Activated naive CD8-positive, alpha-beta T cell (primary cell): ENCODE data around the gene PP2D1.
"Not testable (repeated sequence)": the region's sequence is repeated elsewhere in the genome, so short reads cannot be mapped to it uniquely, and the experiment has no call there.

ENCODE experiments used
- H3K27ac Mint-ChIP-seq: one replicate; pipeline ENCODE4 v1.8.0; 2021; ENCODE audit warnings: mixed read lengths
- H3K27me3 Mint-ChIP-seq: one replicate; pipeline ENCODE4 v1.8.0; 2021; ENCODE audit warnings: mixed read lengths
- H3K36me3 Mint-ChIP-seq: one replicate; pipeline ENCODE4 v1.8.0; 2021; ENCODE audit warnings: mixed read lengths
- H3K4me1 Mint-ChIP-seq: one replicate; pipeline ENCODE4 v1.8.0; 2021; ENCODE audit warnings: low read depth, mixed read lengths
- H3K4me3 Mint-ChIP-seq: one replicate; pipeline ENCODE4 v1.8.0; 2021; ENCODE audit warnings: mild to moderate bottlenecking, mixed read lengths
- H3K9me3 Mint-ChIP-seq: one replicate; pipeline ENCODE4 v1.8.0; 2021; ENCODE audit warnings: low read depth, mixed read lengths

Gene PP2D1

GRCh38 chr3:19960696-19961095 lies 51.4 kb downstream of the PP2D1 start:
- peaks cover 78% of the 10 kb centered on the region for H3K4me1 Mint-ChIP-seq
- H3K27me3 Mint-ChIP-seq = no peaks in the 10 kb centered on the region
- H3K27ac Mint-ChIP-seq = peak overlapping the region; percentile 46
- peaks cover 8% of the 10 kb centered on the region for H3K36me3 Mint-ChIP-seq
- H3K9me3 Mint-ChIP-seq = no peaks in the 10 kb centered on the region
- no peak overlapping the region for H3K4me3 Mint-ChIP-seq

- no peaks in the 10 kb centered on the region for H3K27me3 Mint-ChIP-seq
- H3K27ac Mint-ChIP-seq = no peak overlapping the region
- peaks cover 9% of the 10 kb centered on the region for H3K36me3 Mint-ChIP-seq
- peaks cover 80% of the 10 kb centered on the region for H3K4me1 Mint-ChIP-seq
- H3K4me3 Mint-ChIP-seq = no peak overlapping the region
- no peaks in the 10 kb centered on the region for H3K9me3 Mint-ChIP-seq
Observed at GRCh38 chr3:19959505-19959904, 52.6 kb downstream of the PP2D1 start.

GRCh38 chr3:19957354-19957753 lies 54.7 kb downstream of the PP2D1 start:
- not testable (repeated sequence) for H3K9me3 Mint-ChIP-seq, H3K4me3 Mint-ChIP-seq, H3K27ac Mint-ChIP-seq, H3K27me3 Mint-ChIP-seq, H3K36me3 Mint-ChIP-seq
- peaks cover 73% of the 10 kb centered on the region for H3K4me1 Mint-ChIP-seq

GRCh38 chr3:19954676-19955075 lies 57.4 kb downstream of the PP2D1 start:
- H3K27ac Mint-ChIP-seq = no peak overlapping the region
- peaks cover 70% of the 10 kb centered on the region for H3K4me1 Mint-ChIP-seq

GRCh38 chr3:19950316-19950715 lies 61.7 kb downstream of the PP2D1 start:
- Mint-ChIP-seq H3K4me1 (peaks cover 66% of the 10 kb centered on the region), H3K27ac (no peak overlapping the region), H3K9me3 (no peaks in the 10 kb centered on the region), H3K36me3 (peaks cover 5% of the 10 kb centered on the region), H3K4me3 (no peak overlapping the region), H3K27me3 (no peaks in the 10 kb centered on the region)

More at GRCh38 chr3:19954676-19955075, 57.4 kb downstream of the PP2D1 start:
- Mint-ChIP-seq H3K9me3 (no peaks in the 10 kb centered on the region), H3K4me3 (no peak overlapping the region), H3K27me3 (no peaks in the 10 kb centered on the region), H3K36me3 (peaks cover 7% of the 10 kb centered on the region)

GRCh38 chr3:19948226-19948591 lies 63.9 kb downstream of the PP2D1 start:
- H3K36me3 Mint-ChIP-seq = peaks cover 3% of the 10 kb centered on the region
- peak overlapping the region; percentile 98 for H3K27ac Mint-ChIP-seq
- no peaks in the 10 kb centered on the region for H3K9me3 Mint-ChIP-seq
- H3K4me1 Mint-ChIP-seq = peaks cover 60% of the 10 kb centered on the region
- no peaks in the 10 kb centered on the region for H3K27me3 Mint-ChIP-seq
- H3K4me3 Mint-ChIP-seq = peak overlapping the region; percentile 95

GRCh38 chr3:19947549-19948225 lies 64.4 kb downstream of the PP2D1 start:
- Mint-ChIP-seq H3K36me3 (peaks cover 3% of the 10 kb centered on the region), H3K4me1 (peaks cover 55% of the 10 kb centered on the region), H3K9me3 (no peaks in the 10 kb centered on the region), H3K27me3 (no peaks in the 10 kb centered on the region), H3K27ac (peak overlapping the region; percentile 98), H3K4me3 (peak overlapping the region; percentile 95)

- Mint-ChIP-seq H3K4me3 (peak within 1 kb of the TSS; percentile 95), H3K27me3 (no peaks in the 10 kb centered on the region), H3K9me3 (no peaks in the 10 kb centered on the region), H3K27ac (peak within 1 kb of the TSS; percentile 98), H3K36me3 (peaks cover 3% of the 10 kb centered on the region), H3K4me1 (peaks cover 50% of the 10 kb centered on the region)
Observed at GRCh38 chr3:19946832-19947548, 65.1 kb downstream of the PP2D1 start, which contains the start of gene RAB5A. TSS of gene RAB5A (plus strand) at chr3:19947097. CDS start at chr3:19950899, 3,802 bp downstream.

GRCh38 chr3:19945969-19946831 lies 65.9 kb downstream of the PP2D1 start:
- Mint-ChIP-seq H3K9me3 (no peaks in the 10 kb centered on the region), H3K27me3 (no peaks in the 10 kb centered on the region), H3K36me3 (peaks cover 3% of the 10 kb centered on the region)

GRCh38 chr3:19945534-19945933 lies 66.5 kb downstream of the PP2D1 start:
- no peaks in the 10 kb centered on the region for H3K36me3 Mint-ChIP-seq
- H3K27ac Mint-ChIP-seq = peak overlapping the region; percentile 98
- peak overlapping the region; percentile 95 for H3K4me3 Mint-ChIP-seq
- peaks cover 37% of the 10 kb centered on the region for H3K4me1 Mint-ChIP-seq
- no peaks in the 10 kb centered on the region for H3K27me3 Mint-ChIP-seq
- no peaks in the 10 kb centered on the region for H3K9me3 Mint-ChIP-seq

More at GRCh38 chr3:19945969-19946831, 65.9 kb downstream of the PP2D1 start:
- peaks cover 43% of the 10 kb centered on the region for H3K4me1 Mint-ChIP-seq
- peak overlapping the region; percentile 95 for H3K4me3 Mint-ChIP-seq
- peak overlapping the region; percentile 98 for H3K27ac Mint-ChIP-seq

GRCh38 chr3:19940643-19941042 lies 71.4 kb downstream of the PP2D1 start:
- Mint-ChIP-seq H3K36me3 (no peaks in the 10 kb centered on the region), H3K4me3 (no peak overlapping the region), H3K27me3 (no peaks in the 10 kb centered on the region), H3K4me1 (peaks cover 11% of the 10 kb centered on the region), H3K27ac (no peak overlapping the region), H3K9me3 (no peaks in the 10 kb centered on the region)

GRCh38 chr3:19938295-19938627 lies 73.8 kb downstream of the PP2D1 start:
- Mint-ChIP-seq H3K4me1 (peaks cover 6% of the 10 kb centered on the region), H3K27me3 (peaks cover 6% of the 10 kb centered on the region), H3K4me3 (no peak overlapping the region), H3K9me3 (no peaks in the 10 kb centered on the region), H3K36me3 (no peaks in the 10 kb centered on the region), H3K27ac (no peak overlapping the region)

GRCh38 chr3:19937459-19938294 lies 74.4 kb downstream of the PP2D1 start:
- peaks cover 2% of the 10 kb centered on the region for H3K36me3 Mint-ChIP-seq
- H3K27ac Mint-ChIP-seq = peak overlapping the region; percentile 64
- H3K27me3 Mint-ChIP-seq = peaks cover 8% of the 10 kb centered on the region
- no peaks in the 10 kb centered on the region for H3K9me3 Mint-ChIP-seq
- H3K4me1 Mint-ChIP-seq = peaks cover 8% of the 10 kb centered on the region
- H3K4me3 Mint-ChIP-seq = no peak overlapping the region
